HepG2 (cell line): ENCODE data around the gene CYTH1. TPM values are rescaled to one million over a fixed set of nuclear protein-coding genes. Genes with fewer than 3 reads are reported as not detected.

Experiments
- ATAC-seq: fragments of 200-7000 bp; cut with Tn5 transposase; 3 replicates; pipeline ENCODE4 v1.9.1; 2020; ENCODE audit warnings: mild to moderate bottlenecking, moderate library complexity
- BruUV-seq: library from RNA; stranded (reverse); fragments of 400-500 nt; replicated peaks from 2 replicates; lab custom pipeline; 2021; lab: Mats Ljungman, UMichigan
- CTCF ChIA-PET: fragments of 300-600 bp; formaldehyde crosslinking; extraction: SDS; loops from one replicate; lab custom pipeline; 2021; ENCODE audit warnings: low total read pairs, inconsistent platforms, low intra/inter-chr PET ratio; lab: Yijun Ruan, JAX
- POLR2A ChIA-PET: fragments of 350-600 bp; sonication (Branson Sonifier 250); formaldehyde crosslinking; loops from one replicate; lab custom pipeline; 2020; ENCODE audit warnings: antibody characterized with exemption, inconsistent platforms; lab: Yijun Ruan, JAX
- DNase-seq: peaks from one replicate; pipeline ENCODE4 v3.0.0-alpha.2; 2015; ENCODE audit warnings: low spot score
- FAIRE-seq: peaks from 3 replicates; lab custom pipeline; 2011; peaks lifted over from hg19 to GRCh38; lab: Jason Lieb, UNC
- H2AFZ ChIP-seq: one replicate; pipeline ENCODE4 v1.6.1; 2011; ENCODE audit warnings: low read length, inconsistent platforms
- H3K27ac ChIP-seq: fragments of 300-600 bp; 3 replicates; pipeline ENCODE4 v1.8.0; 2011; ENCODE audit warnings: mixed run types, mild to moderate bottlenecking, mixed read lengths, low read length, inconsistent platforms; ENCODE audit not compliant: insufficient read depth; ENCODE audit errors: extremely low read length
- H3K27me3 ChIP-seq, 2 experiments: fragments of 200-600 bp in 1 of 2; 2 replicates in 1 of 2; 3 replicates in 1 of 2; pipeline versions ENCODE4 v1.6.0 to v1.8.0; 2011; ENCODE audit warnings: low read length in 2 of 2, mild to moderate bottlenecking in 2 of 2, moderate library complexity in 2 of 2, inconsistent platforms in 1 of 2; ENCODE audit not compliant: insufficient read depth in 2 of 2, control insufficient read depth in 1 of 2
- H3K36me3 ChIP-seq, 2 experiments: fragments of 200-600 bp in 1 of 2; replicated peaks in 1 of 2; 2 replicates in 1 of 2; 3 replicates in 1 of 2; pipeline versions ENCODE4 v1.5.1 to v1.8.0; 2011; ENCODE audit warnings: low read length in 2 of 2, inconsistent platforms in 1 of 2; ENCODE audit not compliant: insufficient read depth in 2 of 2, control insufficient read depth in 1 of 2
- H3K4me1 ChIP-seq: 2 replicates; pipeline ENCODE4 v1.5.1; 2012; ENCODE audit warnings: low read length, inconsistent platforms; ENCODE audit not compliant: insufficient read depth
- H3K4me2 ChIP-seq: 2 replicates; pipeline ENCODE4 v1.6.0; 2011; ENCODE audit warnings: low read depth, low read length, inconsistent platforms
- H3K4me3 ChIP-seq, 3 experiments: fragments of 200-600 bp in 1 of 3; sonication (generic), shearing (Covaris generic) in 1 of 3; replicated peaks in 1 of 3; 2 replicates each; pipeline ENCODE4 v1.5.1; 2011 to 2016; ENCODE audit warnings: low read length in 3 of 3, inconsistent platforms in 2 of 3, low read depth in 2 of 3, mild to moderate bottlenecking in 2 of 3, control low read depth in 1 of 3, mixed read lengths in 1 of 3; ENCODE audit not compliant: insufficient read depth in 1 of 3
- H3K79me2 ChIP-seq: one replicate; pipeline ENCODE4 v1.6.1; 2011; ENCODE audit warnings: low read length, inconsistent platforms; ENCODE audit not compliant: insufficient read depth
- H3K9ac ChIP-seq: 2 replicates; pipeline ENCODE4 v1.6.0; 2011; ENCODE audit warnings: mild to moderate bottlenecking, low read depth, low read length, inconsistent platforms; ENCODE audit not compliant: insufficient read depth
- H3K9me3 ChIP-seq: 2 replicates; pipeline ENCODE4 v1.5.1; 2012; ENCODE audit warnings: mild to moderate bottlenecking, low read length
- H4K20me1 ChIP-seq: 2 replicates; pipeline ENCODE4 v1.6.0; 2011; ENCODE audit warnings: inconsistent platforms, mild to moderate bottlenecking, low read length, moderate library complexity; ENCODE audit not compliant: insufficient read depth
- CEBPB ChIP-seq: IDR thresholded peaks from 2 replicates; pipeline ENCODE4 v1.6.1; 2011; ENCODE audit warnings: low read depth, low read length, improper control_type of control experiment, borderline replicate concordance
- MAF1 ChIP-seq: sonication (generic); formaldehyde crosslinking; IDR thresholded peaks from 2 replicates; pipeline ENCODE4 v1.5.0; 2020; ENCODE audit warnings: missing genetic modification reagents, borderline replicate concordance
- MAFK ChIP-seq, 2 experiments: IDR thresholded peaks in 1 of 2; conservative IDR thresholded peaks in 1 of 2; 2 replicates each; pipeline ENCODE4 v1.6.1; 2011; ENCODE audit warnings: improper control_type of control experiment in 2 of 2, low read length in 2 of 2
- MBNL3 ChIP-seq: fragments of 250-450 bp; sonication (Bioruptor Pico); conservative IDR thresholded peaks from 2 replicates; pipeline ENCODE4 v1.8.0; 2022; ENCODE audit warnings: mild to moderate bottlenecking, inconsistent platforms
- PRMT3 ChIP-seq: sonication (generic); formaldehyde crosslinking; IDR thresholded peaks from 2 replicates; pipeline ENCODE4 v1.8.1; 2022; ENCODE audit warnings: low read depth, mild to moderate bottlenecking, moderate library complexity, missing genetic modification reagents, borderline replicate concordance
- TBP ChIP-seq: sonication (generic); formaldehyde crosslinking; IDR thresholded peaks from 2 replicates; pipeline ENCODE4 v1.5.0; 2020; ENCODE audit warnings: missing genetic modification reagents
- ZNF121 ChIP-seq: sonication (generic); formaldehyde crosslinking; IDR thresholded peaks from 2 replicates; pipeline ENCODE4 v1.5.0; 2020; ENCODE audit warnings: mild to moderate bottlenecking, missing genetic modification reagents
- ZNF230 ChIP-seq: sonication (generic); formaldehyde crosslinking; IDR thresholded peaks from 2 replicates; pipeline ENCODE4 v1.4.0; 2020; ENCODE audit warnings: mild to moderate bottlenecking, missing genetic modification reagents
- ZNF331 ChIP-seq: sonication (generic); formaldehyde crosslinking; IDR thresholded peaks from 2 replicates; pipeline ENCODE4 v1.4.0; 2020; ENCODE audit warnings: missing genetic modification reagents
- ZNF460 ChIP-seq: sonication (generic); formaldehyde crosslinking; IDR thresholded peaks from 2 replicates; pipeline ENCODE4 v1.5.1; 2020; ENCODE audit warnings: missing genetic modification reagents, mild to moderate bottlenecking, borderline replicate concordance
- ZSCAN22 ChIP-seq: sonication (generic); formaldehyde crosslinking; IDR thresholded peaks from 2 replicates; pipeline ENCODE4 v1.4.0; 2020; ENCODE audit warnings: mild to moderate bottlenecking, missing genetic modification reagents
- WGBS: methylation state at CpG from one replicate; pipeline ENCODE4 v1.1.6; 2017; ENCODE audit warnings: low lambda C conversion rate; 5-methylcytosine and 5-hydroxymethylcytosine counted together
- in situ Hi-C: cut with HindIII; loops from 2 replicates; pipeline ENCODE4 v1.10.0; 2017; ENCODE audit warnings: low pct_unique_long_range_greater_than_20kb; ENCODE audit not compliant: extremely low pct_ligation_motif_present
- intact Hi-C: fragments of 100-400 bp; cut with micrococcal nuclease; formaldehyde crosslinking; loops from one replicate; pipeline ENCODE4 v1.10.0; 2022; ENCODE audit not compliant: unreplicated experiment
- polyA plus RNA-seq, 8 experiments: library from polyadenylated mRNA; depleted of rRNA in 3 of 8; stranded (reverse) in 7 of 8; unstranded in 1 of 8; fragments of >200 nt; fragmentation: Illumina TruSeq in 4 of 8; extraction: Trizol in 4 of 8; gene quantifications; 2 replicates each; pipeline versions ENCODE4 v1.2.1 to v1.2.3, GENCODE V29; 2011 to 2016; ENCODE audit warnings: low read depth in 4 of 8, missing spikeins in 1 of 8, mixed read lengths in 1 of 8; ENCODE audit not compliant: insufficient read depth in 1 of 8
- total RNA-seq, 5 experiments: library from RNA; depleted of rRNA; stranded (reverse); fragments of >200 nt; fragmentation: Illumina TruSeq; extraction: Trizol; gene quantifications; 2 replicates each; pipeline ENCODE4 v1.2.3, GENCODE V29; 2016; ENCODE audit warnings: low read depth in 1 of 5
- TF ChIP-seq, protein P1 (sequence below): IDR thresholded peaks from 2 replicates; pipeline ENCODE4 v1.6.1; 2018; ENCODE audit warnings: missing genetic modification reagents
- TF ChIP-seq, protein P2 (sequence below): sonication (generic); formaldehyde crosslinking; IDR thresholded peaks from 2 replicates; pipeline ENCODE4 v1.5.0; 2020; ENCODE audit warnings: mild to moderate bottlenecking, missing genetic modification reagents
- TF ChIP-seq, protein P3 (sequence below): sonication (generic); formaldehyde crosslinking; IDR thresholded peaks from 2 replicates; pipeline ENCODE4 v1.5.0; 2020; ENCODE audit warnings: missing genetic modification reagents

Gene CYTH1
- total and polyA plus RNA-seq, 2 of the 13 experiments (the other 11 are each of a cell fraction or from before 2014, with no cell fraction given), result 20.1 to 48.9 TPM

DNA sequence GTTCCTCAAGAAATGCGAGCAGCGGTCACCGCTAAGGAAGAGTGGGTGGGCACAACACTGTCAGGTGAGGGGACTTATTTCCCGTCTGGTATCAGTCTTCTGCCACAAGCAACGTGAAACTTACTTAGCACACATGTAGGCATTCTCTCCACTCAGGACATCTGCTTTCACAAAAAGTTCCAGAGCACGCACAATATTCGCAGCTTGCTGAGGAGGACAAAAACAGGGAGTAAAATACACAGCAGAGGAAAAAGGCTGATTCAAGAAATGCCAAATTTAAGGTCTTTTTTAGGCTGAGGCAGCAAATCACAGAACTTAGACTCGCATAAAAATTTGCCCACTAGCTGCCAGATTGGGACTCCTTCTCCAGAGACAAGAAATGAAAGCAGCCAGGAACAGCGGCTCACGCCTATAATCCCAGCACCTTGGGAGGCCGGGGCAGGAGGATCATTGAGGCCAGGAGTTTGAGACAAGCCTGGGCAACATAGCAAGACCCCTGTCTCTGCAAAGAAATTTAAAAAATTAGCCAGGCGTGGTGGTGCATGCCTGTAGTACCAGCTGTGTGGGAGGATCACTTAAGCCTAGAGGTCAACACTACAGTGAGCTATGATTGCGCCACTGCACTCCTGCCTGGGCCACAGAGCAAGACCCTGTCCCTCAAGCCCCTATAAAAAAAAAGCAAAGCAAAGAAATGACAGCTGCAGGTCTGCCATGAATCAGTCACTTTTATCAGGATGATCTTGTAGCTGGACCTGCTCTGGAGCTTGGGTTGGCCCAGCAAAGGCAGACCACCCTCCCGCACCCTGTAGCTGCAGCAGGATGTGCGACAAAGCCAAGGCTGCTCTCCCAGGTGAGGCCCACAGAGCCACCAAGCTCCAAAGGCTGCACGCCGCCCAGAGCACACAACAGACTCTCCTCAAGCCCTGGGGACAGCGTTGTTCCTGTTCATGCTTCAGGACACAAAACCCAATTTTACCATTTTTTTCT, 38.0 kb upstream of the CYTH1 start:
- Histone ChIP-seq H4K20me1 (peaks cover 6% of the 10 kb centered on the region; the same call in 1 of the 2 replicates), H3K9me3 (no peaks in the 10 kb centered on the region), H3K9ac (no peak overlapping the region), H3K4me1 (0 out of 2 replicates have a peak, but pooled peaks cover 7% of the 10 kb centered on the region), H3K79me2 (peaks cover 3% of the 10 kb centered on the region), H3K27ac (no peak overlapping the region), H3K36me3 (peaks cover 66 to 92% of the 10 kb centered on the region in 2 experiments), H3K4me3 (no peak overlapping the region), H3K27me3 (no peaks in the 10 kb centered on the region), H3K4me2 (no peak overlapping the region), H2AFZ (no peak overlapping the region)
- BruUV-seq, result no TSS peak
- 98% methylated on average over 18 of the region's 18 CpGs for WGBS
- DNase-seq, result no peak
- no peak for ATAC-seq
- CTCF ChIA-PET, result no interaction called here
- POLR2A ChIA-PET, result interaction anchor here (2.0 kb wide), 1 partner anchor 12 kb away, joined by 4 read pairs; no protein-coding TSS in a partner anchor
- no peak for FAIRE-seq
- in situ Hi-C loops, result no loop called here
- intact Hi-C loops, result no loop called here
- TF ChIP-seq ZNF331 (CRISPR knock-in tag) (no peak), ZNF460 (CRISPR knock-in tag) (peak; percentile 56; the same call in 1 of the 2 replicates), MAF1 (CRISPR knock-in tag) (no peak), ZNF121 (peak; percentile 92), CEBPB (peak; percentile 39; the same call in 1 of the 2 replicates), MBNL3 (CRISPR knock-in tag) (no peak), MAFK (conservative IDR thresholded peaks at IDR 0.05 in 1 of 2, IDR thresholded peaks at IDR 0.05 in 1 of 2; ENCODE audit: low read length in 2 of 2) (peak in 1 of 2 experiments; percentile 39; a peak in 2 of 4 replicates), ZSCAN22 (no peak), TBP (no peak), ZNF230 (CRISPR knock-in tag) (no peak), PRMT3 (CRISPR knock-in tag) (no peak)
- TF ChIP-seq, protein P1, sequence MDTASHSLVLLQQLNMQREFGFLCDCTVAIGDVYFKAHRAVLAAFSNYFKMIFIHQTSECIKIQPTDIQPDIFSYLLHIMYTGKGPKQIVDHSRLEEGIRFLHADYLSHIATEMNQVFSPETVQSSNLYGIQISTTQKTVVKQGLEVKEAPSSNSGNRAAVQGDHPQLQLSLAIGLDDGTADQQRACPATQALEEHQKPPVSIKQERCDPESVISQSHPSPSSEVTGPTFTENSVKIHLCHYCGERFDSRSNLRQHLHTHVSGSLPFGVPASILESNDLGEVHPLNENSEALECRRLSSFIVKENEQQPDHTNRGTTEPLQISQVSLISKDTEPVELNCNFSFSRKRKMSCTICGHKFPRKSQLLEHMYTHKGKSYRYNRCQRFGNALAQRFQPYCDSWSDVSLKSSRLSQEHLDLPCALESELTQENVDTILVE (CRISPR knock-in tag), result no peak
- TF ChIP-seq, protein P2, sequence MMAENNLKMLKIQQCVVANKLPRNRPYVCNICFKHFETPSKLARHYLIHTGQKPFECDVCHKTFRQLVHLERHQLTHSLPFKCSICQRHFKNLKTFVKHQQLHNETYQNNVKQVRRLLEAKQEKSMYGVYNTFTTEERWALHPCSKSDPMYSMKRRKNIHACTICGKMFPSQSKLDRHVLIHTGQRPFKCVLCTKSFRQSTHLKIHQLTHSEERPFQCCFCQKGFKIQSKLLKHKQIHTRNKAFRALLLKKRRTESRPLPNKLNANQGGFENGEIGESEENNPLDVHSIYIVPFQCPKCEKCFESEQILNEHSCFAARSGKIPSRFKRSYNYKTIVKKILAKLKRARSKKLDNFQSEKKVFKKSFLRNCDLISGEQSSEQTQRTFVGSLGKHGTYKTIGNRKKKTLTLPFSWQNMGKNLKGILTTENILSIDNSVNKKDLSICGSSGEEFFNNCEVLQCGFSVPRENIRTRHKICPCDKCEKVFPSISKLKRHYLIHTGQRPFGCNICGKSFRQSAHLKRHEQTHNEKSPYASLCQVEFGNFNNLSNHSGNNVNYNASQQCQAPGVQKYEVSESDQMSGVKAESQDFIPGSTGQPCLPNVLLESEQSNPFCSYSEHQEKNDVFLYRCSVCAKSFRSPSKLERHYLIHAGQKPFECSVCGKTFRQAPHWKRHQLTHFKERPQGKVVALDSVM (CRISPR knock-in tag), result peak; percentile 60; the same call in 1 of the 2 replicates
- TF ChIP-seq, protein P3, sequence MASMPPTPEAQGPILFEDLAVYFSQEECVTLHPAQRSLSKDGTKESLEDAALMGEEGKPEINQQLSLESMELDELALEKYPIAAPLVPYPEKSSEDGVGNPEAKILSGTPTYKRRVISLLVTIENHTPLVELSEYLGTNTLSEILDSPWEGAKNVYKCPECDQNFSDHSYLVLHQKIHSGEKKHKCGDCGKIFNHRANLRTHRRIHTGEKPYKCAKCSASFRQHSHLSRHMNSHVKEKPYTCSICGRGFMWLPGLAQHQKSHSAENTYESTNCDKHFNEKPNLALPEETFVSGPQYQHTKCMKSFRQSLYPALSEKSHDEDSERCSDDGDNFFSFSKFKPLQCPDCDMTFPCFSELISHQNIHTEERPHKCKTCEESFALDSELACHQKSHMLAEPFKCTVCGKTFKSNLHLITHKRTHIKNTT (CRISPR knock-in tag), result no peak
